HPDE6-E6E7 (cell line): ENCODE data around the gene OR2B6.

Experiments used
- DNase-seq: peaks from one replicate; pipeline ENCODE4 v3.0.0; 2011; ENCODE audit warnings: missing footprints; ENCODE audit errors: extremely low spot score

OR2B6 gene

DNA sequence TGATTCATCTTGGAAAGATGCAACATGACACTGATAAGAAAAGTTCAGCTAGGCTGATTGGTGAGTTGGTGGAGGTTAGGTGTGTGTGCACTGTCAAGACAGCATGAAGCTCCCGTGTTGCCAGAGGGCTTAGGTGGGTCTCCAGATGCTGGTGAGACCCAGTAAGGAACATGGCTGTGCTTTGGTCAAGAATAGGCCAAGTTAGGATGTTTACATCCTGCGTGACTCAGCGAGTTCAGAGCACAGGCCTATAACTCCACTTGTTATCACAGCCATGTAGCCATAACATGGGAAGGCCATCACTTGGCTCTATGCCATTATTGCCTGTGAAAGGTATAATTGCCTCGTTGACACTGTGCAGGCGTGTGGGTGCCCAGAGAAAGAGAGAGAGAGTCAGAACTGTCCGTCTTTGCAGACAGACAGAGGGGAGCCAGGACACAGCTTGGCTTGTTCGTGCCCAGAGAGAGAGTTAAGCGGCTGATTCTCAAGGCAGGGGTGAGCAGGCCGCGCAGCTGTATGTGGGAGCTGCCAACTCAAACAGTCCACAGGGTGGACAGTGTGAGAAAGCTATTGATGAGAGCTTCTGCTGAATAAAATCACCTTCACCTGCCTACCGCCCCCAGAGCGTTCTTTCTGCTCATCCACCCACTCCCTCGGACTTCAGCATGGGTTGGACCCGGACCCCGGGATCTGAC, 43.5 kb downstream of the OR2B6 start:
- DNase-seq, result no peak

DNA sequence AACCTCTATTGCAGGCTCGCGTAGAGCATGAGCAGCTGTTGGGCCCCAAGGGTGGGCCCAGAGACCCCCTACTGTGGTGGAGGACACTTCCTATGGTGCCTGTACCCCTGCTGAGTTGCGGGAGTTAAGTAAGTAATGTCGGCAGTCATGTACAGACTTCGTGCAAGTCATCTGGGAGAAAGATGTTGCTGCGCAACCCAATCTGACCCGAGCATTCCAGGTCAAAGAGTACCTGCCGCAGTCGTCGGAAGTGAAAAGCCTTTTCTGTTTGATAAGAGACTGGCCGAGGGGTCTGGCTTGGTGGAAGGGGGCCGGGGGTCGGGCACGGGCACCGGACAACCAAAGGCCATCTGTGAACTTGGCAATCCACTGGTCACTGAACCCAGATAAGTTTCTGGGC, 44.3 kb downstream of the OR2B6 start:
- no peak for DNase-seq

DNA sequence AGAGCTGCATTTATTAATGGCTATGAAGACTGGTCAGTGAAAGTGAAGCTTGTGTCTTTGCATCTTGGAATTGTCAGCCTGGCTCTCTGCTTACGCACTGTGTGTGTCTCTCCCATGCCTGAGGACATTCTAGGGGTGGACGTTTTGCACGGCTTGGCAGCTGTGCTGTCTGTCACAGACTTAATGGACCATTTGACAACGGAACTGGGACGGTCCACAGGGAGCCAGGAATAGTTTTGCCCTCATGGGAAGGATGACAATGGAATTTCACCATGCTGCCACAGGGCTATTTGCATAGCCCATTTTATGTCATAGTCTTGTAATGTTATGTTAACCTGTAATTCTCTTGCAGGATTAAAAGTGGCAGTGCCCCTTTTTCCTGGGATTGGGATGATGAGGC, 44.7 kb downstream of the OR2B6 start:
- DNase-seq, result no peak

DNA sequence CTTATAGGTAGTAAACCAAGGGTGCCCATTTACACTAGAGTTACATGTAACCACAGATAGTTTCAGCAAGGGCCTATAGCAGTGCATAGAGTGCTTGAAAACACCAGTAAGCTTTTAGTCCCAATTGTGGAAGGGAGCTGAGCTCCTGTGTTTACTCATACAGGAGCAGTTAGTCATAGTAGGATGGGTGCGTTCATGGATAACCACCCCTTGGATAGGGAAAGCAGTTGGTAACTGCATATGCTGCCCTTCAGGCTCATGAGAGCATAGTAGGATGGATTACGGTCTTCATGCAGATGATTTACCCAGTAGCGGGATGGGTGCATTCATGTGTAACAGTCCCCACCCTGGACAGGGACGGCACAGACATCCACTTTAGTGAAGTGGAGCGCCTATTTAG, 45.1 kb downstream of the OR2B6 start:
- no peak for DNase-seq

DNA sequence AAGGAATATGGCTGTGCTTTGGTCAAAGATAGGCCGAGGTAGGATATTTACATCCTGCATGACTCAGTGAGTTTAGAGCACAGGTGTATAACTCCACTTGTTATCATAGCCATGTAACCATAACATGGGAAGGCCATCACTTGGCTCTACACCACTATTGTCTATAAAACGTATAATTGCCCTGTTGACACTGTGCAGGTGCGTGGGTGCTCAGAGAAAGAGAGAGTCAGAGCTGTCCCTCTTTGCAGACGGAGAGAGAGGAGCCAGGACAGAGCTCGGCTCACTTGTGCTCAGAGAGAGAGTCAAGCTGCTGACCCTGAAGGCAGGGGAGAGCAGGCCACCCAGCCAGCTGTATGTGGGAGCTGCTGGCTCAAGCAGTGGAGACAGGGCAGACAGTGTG, 46.0 kb downstream of the OR2B6 start:
- no peak for DNase-seq

DNA sequence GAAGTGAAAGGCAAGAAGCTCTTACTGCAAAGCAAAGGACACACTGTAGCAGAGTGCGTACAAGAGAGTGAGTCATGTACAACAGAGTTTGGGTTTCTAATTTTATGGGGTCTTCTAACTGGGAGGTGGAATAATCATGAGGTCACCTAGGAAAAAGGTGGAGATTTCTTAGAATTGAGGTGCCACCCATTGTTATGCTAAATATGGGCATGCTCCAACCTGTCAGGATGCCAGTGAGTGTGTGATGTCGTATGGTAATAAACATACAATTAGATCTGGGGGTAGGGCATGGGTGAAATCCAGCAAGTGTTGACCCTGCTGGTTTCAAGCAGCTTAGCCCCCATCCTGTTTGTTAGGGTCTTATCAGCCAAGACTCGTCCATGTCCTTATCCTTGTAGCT, 46.6 kb downstream of the OR2B6 start:
- no peak for DNase-seq

DNA sequence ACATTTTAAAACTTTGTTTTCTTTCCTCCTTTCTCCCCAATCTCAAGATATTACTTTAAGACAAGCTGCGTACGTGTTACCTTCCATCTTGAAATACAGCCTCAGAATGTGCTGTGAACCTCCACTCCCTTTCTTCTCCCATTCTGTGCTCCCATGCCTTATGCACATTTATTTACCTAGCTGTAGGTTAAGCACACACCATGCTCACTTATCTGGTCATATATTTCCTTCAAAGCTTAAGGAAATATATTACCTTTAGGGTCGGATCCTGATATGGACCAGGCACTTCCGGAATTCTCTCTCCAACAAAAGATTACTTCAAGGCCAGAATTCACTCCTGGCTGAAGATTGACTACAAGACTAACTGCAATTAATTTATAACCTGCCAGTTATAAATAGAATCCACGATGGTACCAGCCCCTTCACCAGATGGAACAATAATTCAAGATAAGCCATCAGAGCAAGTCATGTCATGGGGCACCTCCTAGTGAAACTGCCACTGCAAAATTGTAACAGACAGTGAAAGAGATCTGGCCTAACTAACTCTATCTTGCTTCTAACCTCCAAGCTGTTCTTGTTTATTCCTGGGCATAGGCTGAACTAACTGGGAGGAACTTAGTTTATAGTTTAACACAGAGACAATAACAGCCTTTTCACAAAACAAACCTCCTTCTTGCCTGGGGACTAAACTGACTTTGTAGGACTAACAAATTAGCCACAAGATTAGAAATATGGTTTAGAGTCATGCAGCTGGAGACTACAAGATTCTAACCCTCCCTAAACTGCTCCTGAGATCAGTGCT, 47.5 kb downstream of the OR2B6 start:
- no peak for DNase-seq

DNA sequence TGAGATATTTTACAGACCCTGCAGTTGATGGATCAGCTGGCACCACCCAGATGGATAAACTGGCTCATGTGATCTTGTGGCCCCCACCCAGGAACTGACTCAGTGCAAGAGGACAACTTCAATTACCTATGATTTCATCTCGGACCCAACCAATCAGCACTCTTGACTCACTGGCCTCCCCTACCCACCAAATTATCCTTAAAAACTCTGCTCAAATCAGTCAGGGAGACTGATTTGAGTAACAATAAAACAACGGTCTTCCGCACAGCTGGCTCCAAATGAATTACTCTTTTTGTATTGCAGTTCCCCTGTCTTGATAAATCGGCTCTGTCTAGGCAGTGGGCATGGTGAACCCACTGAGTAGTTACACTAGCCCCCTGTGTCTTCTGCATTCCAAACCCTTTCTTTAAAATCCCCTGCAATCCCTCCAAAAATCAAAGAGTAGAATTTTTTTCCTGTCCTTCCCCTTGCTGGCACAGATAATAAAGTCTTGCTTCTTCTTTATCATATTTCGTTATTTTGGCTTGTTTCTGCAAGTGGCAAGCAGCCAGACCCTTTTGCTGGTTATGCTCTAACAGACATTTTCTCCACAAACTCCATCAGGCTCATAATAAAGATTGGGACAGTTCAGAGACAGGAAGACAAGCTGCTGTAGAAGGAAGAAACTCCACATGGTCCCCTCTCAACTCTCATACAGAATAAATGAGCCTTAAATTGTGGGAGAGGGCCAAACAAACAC, 48.3 kb downstream of the OR2B6 start:
- no peak for DNase-seq

DNA sequence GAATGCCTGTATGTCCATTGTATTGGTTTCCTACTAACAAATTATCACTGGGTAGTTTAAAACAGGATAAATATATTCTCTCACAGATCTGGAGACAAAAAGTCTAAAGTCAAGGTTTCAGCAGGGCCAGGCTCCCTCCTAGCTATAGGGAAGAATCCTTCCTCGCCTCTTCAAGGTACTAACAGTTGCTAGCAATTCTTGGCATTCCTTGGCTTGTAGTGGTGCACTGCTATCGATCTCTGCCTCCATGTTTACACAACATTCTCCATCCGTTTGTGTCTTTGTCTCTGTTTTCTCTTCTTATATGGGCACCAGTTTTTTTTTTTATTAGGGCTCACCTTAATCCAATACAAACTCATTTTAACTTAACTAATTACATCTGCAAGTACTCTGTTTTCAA, 48.9 kb downstream of the OR2B6 start:
- no peak for DNase-seq
